Small intestine (tissue), 7 donors: ENCODE results near the gene KBTBD12. TPM values are rescaled to one million over a fixed set of nuclear protein-coding genes. Genes with fewer than 3 reads are reported as not detected.

Experiments used
- DNase-seq, 2 donors: peaks; one replicate each; pipeline versions ENCODE4 v3.0.0 to v3.0.0-alpha.2; 2013
- FAIRE-seq: peaks from 2 replicates; lab custom pipeline; 2012; peaks lifted over from hg19 to GRCh38; lab: Jason Lieb, UNC
- H3K27ac ChIP-seq, 3 donors: one replicate each; pipeline ENCODE4 v1.5.1; 2013; ENCODE audit warnings: low read length in 2 of 3, mild to moderate bottlenecking in 2 of 3, control low read depth in 1 of 3, inconsistent platforms in 1 of 3, low read depth in 1 of 3, moderate library complexity in 1 of 3
- H3K27me3 ChIP-seq, 3 donors: one replicate each; pipeline ENCODE4 v1.6.1; 2013; ENCODE audit warnings: low read length in 3 of 3, inconsistent platforms in 1 of 3; ENCODE audit not compliant: control insufficient read depth in 3 of 3, insufficient read depth in 3 of 3
- H3K36me3 ChIP-seq, 3 donors: one replicate each; pipeline ENCODE4 v1.6.1; 2013; ENCODE audit warnings: low read length in 3 of 3, inconsistent platforms in 1 of 3, low read depth in 1 of 3, mild to moderate bottlenecking in 1 of 3, moderate library complexity in 1 of 3; ENCODE audit not compliant: control insufficient read depth in 3 of 3, insufficient read depth in 2 of 3
- H3K4me1 ChIP-seq, 3 donors: one replicate each; pipeline ENCODE4 v1.6.1; 2013; ENCODE audit warnings: low read length in 2 of 3, inconsistent platforms in 1 of 3, low read depth in 1 of 3, mild to moderate bottlenecking in 1 of 3, moderate library complexity in 1 of 3; ENCODE audit not compliant: control insufficient read depth in 3 of 3, insufficient read depth in 2 of 3
- H3K4me3 ChIP-seq, 3 donors: one replicate each; pipeline ENCODE4 v1.5.1; 2013; ENCODE audit warnings: low read length in 3 of 3, control low read depth in 1 of 3, inconsistent platforms in 1 of 3, low read depth in 1 of 3, mild to moderate bottlenecking in 1 of 3, moderate library complexity in 1 of 3
- H3K9me3 ChIP-seq, 2 donors: one replicate each; pipeline ENCODE4 v1.6.1; 2013; ENCODE audit warnings: low read depth in 1 of 2, low read length in 1 of 2; ENCODE audit not compliant: control insufficient read depth in 2 of 2, insufficient read depth in 1 of 2
- WGBS, 3 donors: extraction: QIAGEN DNeasy Blood & Tissue Kit; methylation state at CpG; one replicate each; pipeline ENCODE4 v1.1.7; 2013; 5-methylcytosine and 5-hydroxymethylcytosine counted together
- polyA plus RNA-seq, 4 donors: library from polyadenylated mRNA; stranded (reverse) in 3 of 4; unstranded in 1 of 4; fragments of 200-250 nt in 3 of 4; fragments of 120-200 nt in 1 of 4; gene quantifications; one replicate each; pipeline versions ENCODE4 v1.2.1 to v1.2.3, GENCODE V29; 2013
- donor health status: healthy with polysubstance abuse.
- donor health status: control.
- donor health status: control.
- donor health status: Bipolar disorder and iron deficiency.
- donor health status: healthy.

KBTBD12 gene
- polyA plus RNA-seq, 4 donors: 0.30 to 3.6 (median 1.2) TPM

DNA sequence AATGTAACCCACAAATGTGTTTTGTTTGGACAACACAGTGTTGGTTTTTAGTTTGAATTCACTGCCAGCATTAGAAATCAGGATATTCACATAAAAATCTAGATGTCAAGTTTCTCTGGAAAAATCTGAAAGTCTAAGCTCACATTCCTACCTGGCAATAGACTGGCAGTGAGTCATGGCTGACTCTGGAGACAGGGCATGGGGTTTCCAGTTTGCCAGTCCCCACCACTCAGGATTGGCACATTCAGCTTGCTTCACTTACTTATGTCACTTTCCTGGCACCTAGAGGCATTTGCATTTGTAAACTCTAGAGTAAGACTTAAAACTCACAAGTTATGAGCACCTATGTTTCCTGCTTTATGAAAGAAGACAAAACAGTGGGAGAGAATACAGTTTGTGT is 118.1 kb downstream of the KBTBD12 start:
- Histone ChIP-seq H3K9me3 (no peaks in the 10 kb centered on the region), H3K27ac (no peak overlapping the region), H3K4me1 (no peaks in the 10 kb centered on the region), H3K4me3 (no peak overlapping the region), H3K27me3 (peaks cover 0 to 3% (median 0%) of the 10 kb centered on the region in 3 donors), H3K36me3 (no peaks in the 10 kb centered on the region)
- no peak for DNase-seq
- no peak for FAIRE-seq

DNA sequence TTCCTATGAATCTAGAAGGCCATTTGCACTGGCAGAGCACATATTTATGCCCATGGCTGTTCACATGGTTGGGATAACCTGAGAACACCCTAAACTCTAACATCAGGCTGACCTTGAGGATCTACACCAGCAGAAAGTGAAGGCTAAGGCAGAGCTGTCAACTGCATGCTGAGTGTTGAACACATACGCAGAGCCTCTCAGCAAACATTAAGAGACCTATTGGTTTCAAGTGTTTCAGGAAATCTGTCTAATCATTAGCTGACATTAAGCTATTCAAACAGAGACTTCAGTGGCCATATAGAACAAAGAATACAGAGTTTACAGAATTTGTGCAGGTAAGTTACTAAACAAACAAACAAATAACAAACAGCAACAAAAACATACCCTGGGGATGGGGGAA is 121.1 kb downstream of the KBTBD12 start:
- 68 to 77% (median 73%) methylated on average over 1 of the region's 1 CpG for WGBS, 3 donors
- H3K36me3 ChIP-seq: no peaks in the 10 kb centered on the region

More for the DNA sequence above, 121.1 kb downstream of the KBTBD12 start:
- H3K27ac ChIP-seq: no peak overlapping the region
- FAIRE-seq (no peak), DNase-seq (no peak)
- no peaks in the 10 kb centered on the region for H3K9me3 ChIP-seq
- no peaks in the 10 kb centered on the region for H3K27me3 ChIP-seq
- H3K4me1 ChIP-seq: no peaks in the 10 kb centered on the region
- H3K4me3 ChIP-seq: no peak overlapping the region

Other genes starting within 250 kb of the KBTBD12 start
- 10 to 100 TPM; 19.2 to 49.4 (median 30.1) TPM for gene ABTB1, start 242.3 kb upstream of the KBTBD12 start, polyA plus RNA-seq
- gene MGLL, start 92.7 kb upstream of the KBTBD12 start, polyA plus RNA-seq: 10 to 100 TPM; 24.7 to 47.2 (median 43.1) TPM
- 100 to 1,000 TPM in 2 of 4 donors, 10 to 100 TPM in 2; 52.1 to 203 (median 120) TPM for gene SEC61A1, start 137.2 kb downstream of the KBTBD12 start, polyA plus RNA-seq
- 10 to 100 TPM in 2 of 4 donors, 1 to 10 TPM in 2; 7.6 to 40.4 (median 20.4) TPM for gene RUVBL1, start 208.6 kb downstream of the KBTBD12 start, polyA plus RNA-seq
- gene EEFSEC, start 238.2 kb downstream of the KBTBD12 start, polyA plus RNA-seq: 10 to 100 TPM in 2 of 4 donors, 1 to 10 TPM in 2; 4.9 to 29.0 (median 10.2) TPM